PFSK-1 (cell line): Measurements from ENCODE around the gene CDPF1.

ENCODE experiments used
- FOXP2 ChIP-seq: optimal IDR thresholded peaks from 2 replicates; pipeline ENCODE3; 2011; ENCODE audit warnings: borderline replicate concordance, control low read depth, inconsistent platforms; ENCODE audit not compliant: insufficient read depth; ENCODE audit errors: extremely low read length, extremely low read depth
- POLR2AphosphoS5 ChIP-seq: IDR thresholded peaks from 2 replicates; pipeline ENCODE4 v1.6.1; 2012; ENCODE audit warnings: low read depth, mild to moderate bottlenecking, control low read depth, low read length, moderate library complexity
- SIN3A ChIP-seq: IDR thresholded peaks from 2 replicates; pipeline ENCODE4 v1.6.1; 2012; ENCODE audit warnings: mild to moderate bottlenecking, low read length, moderate library complexity, borderline replicate concordance; ENCODE audit not compliant: insufficient read depth
- TAF1 ChIP-seq: IDR thresholded peaks from 2 replicates; pipeline ENCODE4 v1.6.1; 2012; ENCODE audit warnings: low read length, control low read depth, borderline replicate concordance; ENCODE audit not compliant: insufficient read depth
- TF ChIP-seq, protein P1 (sequence below), 2 experiments: IDR thresholded peaks; 2 replicates each; pipeline versions ENCODE4 v1.6.1 to v1.8.0; 2011 to 2012; ENCODE audit warnings: low read depth in 2 of 2, low read length in 2 of 2, control low read depth in 1 of 2, inconsistent platforms in 1 of 2, mild to moderate bottlenecking in 1 of 2, moderate library complexity in 1 of 2; ENCODE audit not compliant: insufficient read depth in 1 of 2

Gene CDPF1

DNA sequence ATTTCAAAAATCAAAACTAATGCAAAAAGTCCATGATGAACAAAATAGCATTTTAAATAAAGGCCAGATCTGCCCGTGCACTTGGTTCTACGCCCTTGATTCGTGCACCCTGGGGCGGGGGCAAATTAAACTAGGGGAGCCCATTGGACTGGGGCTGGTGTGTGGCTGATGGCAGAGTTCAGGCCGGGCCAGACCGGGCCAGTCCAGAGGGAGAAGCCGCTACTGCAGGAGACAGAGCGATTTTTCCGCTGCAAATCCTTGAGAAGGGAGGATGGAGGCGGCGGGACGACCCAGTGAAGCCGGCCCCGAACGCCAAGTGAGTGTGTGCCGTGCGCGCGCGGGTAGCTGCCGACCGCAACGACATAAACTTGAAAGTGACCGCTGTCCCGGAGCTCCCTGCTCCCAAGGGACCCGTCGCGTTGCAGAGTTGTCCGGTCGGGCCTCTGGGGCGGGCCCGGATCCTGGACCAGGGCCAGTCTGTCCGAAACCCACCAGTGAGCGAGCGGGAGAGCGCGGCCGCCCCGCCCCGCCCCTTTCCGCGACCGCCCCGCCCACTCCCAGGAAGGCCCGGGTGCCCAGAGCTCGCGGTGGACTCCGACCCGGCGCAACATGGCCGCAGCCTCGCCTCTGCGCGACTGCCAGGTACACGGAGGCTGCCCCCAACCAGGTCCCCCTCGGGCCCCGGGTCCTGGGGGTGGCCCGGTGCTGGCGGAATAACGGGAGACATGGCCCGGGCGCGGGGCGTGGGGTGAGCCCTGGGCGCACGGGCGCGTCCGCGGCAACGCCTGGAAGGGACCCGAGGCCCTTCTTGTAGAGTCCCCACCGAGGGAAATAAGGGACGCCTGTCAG lies 17.6 kb upstream of the CDPF1 start, which contains the start of gene TTC38:
TSS of gene TTC38 (plus strand) at position 578 of the 849 bp plus-strand sequence. CDS start at position 610, 32 bp downstream.
- TF ChIP-seq FOXP2: peak; percentile 55
- TF ChIP-seq, protein P1, sequence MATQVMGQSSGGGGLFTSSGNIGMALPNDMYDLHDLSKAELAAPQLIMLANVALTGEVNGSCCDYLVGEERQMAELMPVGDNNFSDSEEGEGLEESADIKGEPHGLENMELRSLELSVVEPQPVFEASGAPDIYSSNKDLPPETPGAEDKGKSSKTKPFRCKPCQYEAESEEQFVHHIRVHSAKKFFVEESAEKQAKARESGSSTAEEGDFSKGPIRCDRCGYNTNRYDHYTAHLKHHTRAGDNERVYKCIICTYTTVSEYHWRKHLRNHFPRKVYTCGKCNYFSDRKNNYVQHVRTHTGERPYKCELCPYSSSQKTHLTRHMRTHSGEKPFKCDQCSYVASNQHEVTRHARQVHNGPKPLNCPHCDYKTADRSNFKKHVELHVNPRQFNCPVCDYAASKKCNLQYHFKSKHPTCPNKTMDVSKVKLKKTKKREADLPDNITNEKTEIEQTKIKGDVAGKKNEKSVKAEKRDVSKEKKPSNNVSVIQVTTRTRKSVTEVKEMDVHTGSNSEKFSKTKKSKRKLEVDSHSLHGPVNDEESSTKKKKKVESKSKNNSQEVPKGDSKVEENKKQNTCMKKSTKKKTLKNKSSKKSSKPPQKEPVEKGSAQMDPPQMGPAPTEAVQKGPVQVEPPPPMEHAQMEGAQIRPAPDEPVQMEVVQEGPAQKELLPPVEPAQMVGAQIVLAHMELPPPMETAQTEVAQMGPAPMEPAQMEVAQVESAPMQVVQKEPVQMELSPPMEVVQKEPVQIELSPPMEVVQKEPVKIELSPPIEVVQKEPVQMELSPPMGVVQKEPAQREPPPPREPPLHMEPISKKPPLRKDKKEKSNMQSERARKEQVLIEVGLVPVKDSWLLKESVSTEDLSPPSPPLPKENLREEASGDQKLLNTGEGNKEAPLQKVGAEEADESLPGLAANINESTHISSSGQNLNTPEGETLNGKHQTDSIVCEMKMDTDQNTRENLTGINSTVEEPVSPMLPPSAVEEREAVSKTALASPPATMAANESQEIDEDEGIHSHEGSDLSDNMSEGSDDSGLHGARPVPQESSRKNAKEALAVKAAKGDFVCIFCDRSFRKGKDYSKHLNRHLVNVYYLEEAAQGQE (IDR thresholded peaks at IDR 0.05; ENCODE audit: insufficient read depth in 1 of 2, low read depth in 2 of 2, low read length in 2 of 2): no peak
- peak; percentile 81 for TF ChIP-seq POLR2AphosphoS5

DNA sequence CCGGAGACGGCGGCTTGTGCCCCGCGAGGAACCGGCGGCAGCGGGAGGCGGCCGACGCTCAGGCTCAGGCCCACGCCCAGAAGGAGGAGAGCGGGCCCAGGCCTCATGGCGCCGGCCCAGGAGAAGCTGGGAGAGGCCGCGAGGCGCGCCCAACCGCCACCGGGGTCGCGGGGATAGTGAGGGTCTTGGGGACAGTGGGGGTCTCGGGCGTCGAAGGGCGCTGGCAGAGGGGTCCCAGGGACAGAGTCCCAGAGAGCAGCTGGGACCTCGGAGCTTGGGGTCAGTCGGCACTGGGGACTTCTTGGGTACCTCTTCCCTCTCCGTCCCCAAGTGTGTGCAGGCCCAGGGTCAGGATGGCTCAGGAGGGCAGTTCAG lies 13.1 kb upstream of the CDPF1 start, which contains the start of gene PKDREJ:
TSS of gene PKDREJ (minus strand) at position 128 of the 375 bp plus-strand sequence. CDS start at position 107, 21 bp downstream.
- TF ChIP-seq, protein P1 (IDR thresholded peaks at IDR 0.05; ENCODE audit: insufficient read depth in 1 of 2, low read depth in 2 of 2, low read length in 2 of 2): no peak
- no peak for TF ChIP-seq TAF1

DNA sequence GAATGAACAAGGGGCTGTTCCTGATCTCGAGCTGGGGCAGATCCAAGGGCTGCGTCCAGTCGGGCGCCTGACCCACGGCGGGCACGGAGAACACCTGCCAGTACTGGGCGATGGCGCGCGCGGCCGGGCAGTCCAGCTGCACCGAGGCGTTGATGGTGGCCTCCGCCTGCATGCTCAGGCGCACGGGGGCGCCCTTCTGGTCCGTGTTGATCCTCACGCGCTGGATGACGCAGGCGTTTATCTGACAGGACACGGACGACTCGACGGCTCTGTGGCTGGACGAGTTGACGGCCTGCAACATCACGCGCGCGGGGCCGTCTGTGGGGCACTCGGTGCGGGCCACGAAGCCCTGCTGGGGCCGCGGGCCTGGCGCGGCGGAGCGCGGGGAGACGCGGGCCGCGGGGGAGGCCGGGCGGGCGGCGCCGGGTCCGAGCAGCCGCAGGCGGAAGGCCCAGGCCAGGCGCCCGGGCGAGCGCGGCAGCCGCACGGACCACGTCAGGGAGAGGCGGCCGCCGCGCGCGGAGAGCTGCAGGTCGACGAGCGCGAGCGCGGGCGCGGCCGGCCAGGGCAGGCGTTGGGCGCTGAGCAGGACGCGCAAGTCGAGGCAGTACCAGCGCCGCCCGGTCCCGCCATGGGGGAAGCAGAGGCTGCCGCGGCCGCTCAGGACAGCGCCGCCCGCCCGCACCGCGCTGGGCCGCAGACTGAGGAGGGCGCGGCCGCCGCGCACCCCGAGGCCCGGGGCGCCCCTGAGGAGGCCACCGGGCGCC lies 12.5 kb upstream of the CDPF1 start:
- TF ChIP-seq SIN3A (no peak), TAF1 (no peak), POLR2AphosphoS5 (no peak), FOXP2 (no peak)

DNA sequence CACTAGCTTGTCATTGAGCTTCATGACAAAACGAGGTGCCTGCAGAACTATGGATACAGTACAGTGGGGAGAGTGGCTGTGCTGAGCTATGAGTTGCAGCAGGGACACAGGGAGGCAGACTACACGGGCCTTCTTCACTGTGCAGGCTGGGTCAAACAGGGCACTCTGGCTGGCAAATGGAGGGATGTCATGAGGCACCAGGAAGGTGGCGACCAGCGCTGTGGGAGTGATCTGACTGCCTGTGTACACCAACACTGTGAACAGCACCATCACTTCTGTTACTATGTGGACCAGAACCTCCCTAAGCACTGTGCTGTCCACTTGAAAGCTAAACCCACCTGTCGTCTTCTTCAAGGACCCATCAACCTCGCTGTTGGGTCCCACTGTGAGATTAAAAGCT lies 9.9 kb upstream of the CDPF1 start:
- no peak for TF ChIP-seq FOXP2
- TF ChIP-seq POLR2AphosphoS5: no peak
- no peak for TF ChIP-seq SIN3A
- TF ChIP-seq, protein P1 (IDR thresholded peaks at IDR 0.05; ENCODE audit: insufficient read depth in 1 of 2, low read depth in 2 of 2, low read length in 2 of 2): no peak
- no peak for TF ChIP-seq TAF1

DNA sequence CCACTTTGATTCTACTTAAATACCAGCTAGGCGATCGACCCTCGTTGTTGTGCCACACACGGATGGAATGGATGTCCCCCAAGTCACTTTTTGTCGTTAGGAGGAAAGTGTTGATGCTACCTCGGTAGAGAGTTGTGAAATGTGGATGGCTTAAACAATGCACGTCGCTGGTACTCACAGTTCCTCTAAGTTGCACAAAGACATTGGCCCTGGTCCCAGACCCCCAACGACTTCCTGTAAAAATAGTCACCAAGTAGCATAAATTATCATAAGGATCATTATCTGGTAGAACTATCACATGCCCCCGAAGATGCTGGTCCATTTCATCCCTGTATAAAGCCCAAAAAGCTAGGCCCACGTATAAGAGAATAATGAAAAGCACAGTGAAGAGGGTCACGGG lies 9.3 kb upstream of the CDPF1 start:
- no peak for TF ChIP-seq TAF1
- no peak for TF ChIP-seq SIN3A
- TF ChIP-seq FOXP2: no peak
- TF ChIP-seq, protein P1 (IDR thresholded peaks at IDR 0.05; ENCODE audit: insufficient read depth in 1 of 2, low read depth in 2 of 2, low read length in 2 of 2): no peak
- no peak for TF ChIP-seq POLR2AphosphoS5
